ENCODE data around the gene TNIP3.

Gene TNIP3

DNA sequence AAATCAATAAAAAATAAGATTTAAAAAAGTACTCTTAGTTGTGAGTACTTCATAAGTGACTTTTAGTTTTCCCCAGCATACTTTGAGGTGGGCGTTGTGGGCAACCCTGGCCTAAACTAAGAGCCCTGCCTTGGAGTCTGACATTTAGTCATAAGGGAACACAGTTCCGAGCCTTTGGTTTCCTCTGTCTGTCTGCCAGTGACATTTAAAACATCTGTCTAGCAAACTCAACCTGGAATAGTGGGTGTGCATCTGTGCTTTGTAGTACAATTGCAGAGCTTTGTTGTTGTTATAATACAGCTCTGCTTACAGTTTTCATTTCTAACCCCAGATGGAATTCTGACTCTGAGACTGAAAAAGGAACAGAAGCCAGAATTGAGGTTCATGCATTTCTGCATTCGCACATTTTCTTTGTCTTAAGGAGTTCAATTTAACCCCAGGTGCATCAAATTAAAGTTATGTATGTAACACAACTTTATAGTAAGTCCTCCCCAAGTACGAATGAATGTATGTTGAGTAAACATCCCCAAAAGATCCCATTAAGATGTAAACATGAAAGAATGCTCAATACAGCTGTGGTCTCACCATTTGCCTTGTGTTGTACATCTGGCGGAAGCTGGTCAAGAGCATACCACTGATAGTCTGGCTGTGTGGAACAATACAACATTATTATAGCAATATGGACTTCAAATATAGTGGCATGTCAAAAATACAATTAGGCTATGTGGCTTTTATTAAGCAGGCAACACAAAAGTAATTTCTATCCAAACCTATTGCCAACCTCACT lies 25.9 kb downstream of the TNIP3 start:
- DNase-seq = no peak

- no peak for DNase-seq
These were observed 33.8 kb downstream of the TNIP3 start for GRCh38 chr4:121130326-121130660.

DNA sequence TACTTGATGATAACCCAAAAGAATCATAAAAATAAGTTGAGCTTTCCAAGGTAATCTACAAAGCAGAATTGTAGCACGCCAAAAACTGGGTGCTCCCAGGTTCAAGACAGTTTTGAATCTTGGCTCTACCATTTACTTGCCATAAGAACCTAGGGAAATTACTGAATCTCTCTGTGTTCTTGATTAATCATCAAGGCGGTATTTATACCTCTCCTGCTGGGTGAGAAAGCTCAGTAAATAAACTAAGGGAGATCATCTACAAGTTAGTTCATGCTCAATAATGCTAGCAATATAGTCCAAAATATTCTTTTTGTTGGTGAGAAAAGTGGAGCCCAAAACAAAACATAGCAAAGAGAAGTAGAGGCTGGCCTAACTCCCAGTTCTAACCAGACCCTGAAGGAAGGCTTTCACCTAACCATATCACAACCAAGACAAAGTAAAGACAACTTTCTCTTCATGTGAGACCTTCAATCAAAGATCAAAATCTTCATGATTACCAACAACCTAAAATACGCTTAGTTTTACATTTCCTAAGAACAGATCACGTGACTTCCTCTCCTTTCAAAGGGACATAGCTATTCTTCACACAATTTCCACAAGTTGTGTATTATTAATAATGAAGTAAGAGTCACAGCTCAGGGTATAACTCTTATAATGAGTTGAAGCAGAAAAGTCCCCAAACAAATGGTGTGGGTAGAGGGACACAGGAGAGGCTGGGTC lies 34.4 kb downstream of the TNIP3 start:
- DNase-seq = no peak

GRCh38 chr4:121127100-121127499 lies 37.0 kb downstream of the TNIP3 start:
- no peak for DNase-seq

DNA sequence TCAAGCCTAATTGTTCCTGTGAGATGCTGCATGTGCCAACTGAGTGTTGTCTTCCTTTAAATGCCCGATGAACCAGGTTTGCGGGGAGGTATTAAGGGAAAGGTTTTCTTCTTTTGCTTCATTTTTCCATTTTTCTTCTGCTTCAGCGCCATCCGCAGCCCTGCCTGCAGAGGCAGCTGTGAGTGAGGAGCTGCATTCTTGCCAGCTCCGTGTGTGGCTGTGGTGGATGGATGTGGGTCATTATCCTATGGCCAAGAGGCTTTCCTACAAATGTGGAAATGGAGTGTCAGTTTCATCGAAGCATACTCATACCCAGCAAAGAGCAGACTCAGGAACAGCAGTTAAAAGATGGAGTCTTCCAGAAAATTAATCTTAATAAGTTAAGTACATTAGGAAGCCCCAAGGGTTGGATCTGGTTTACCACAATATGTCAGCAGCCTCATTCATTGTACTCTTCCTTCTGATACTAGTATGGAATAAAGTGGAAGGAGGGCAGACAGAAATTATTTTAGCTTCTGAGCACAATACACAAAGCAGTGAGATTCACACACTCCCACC lies 37.6 kb downstream of the TNIP3 start:
- DNase-seq = no peak

- DNase-seq = no peak
These were observed 38.6 kb downstream of the TNIP3 start for GRCh38 chr4:121125498-121125885.

DNA sequence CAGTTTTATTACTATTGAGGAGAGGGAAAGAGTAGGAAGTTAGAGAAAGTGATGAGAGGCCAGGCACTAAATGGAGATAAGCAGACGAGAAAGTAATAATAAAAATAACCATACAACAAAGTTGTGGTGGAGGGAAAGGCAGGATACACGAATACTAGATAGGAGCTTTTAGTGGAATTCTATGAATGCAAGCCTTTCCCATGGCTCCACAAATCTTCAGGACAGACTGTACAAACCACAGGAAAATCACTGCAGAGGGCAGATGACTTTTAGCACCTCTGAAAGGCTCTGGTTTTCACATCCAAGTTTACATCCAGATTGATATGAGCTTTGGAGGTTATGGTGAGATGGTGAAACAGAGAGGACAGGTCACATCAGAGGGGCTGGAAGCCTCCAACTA lies 41.5 kb downstream of the TNIP3 start:
- DNase-seq = no peak

DNA sequence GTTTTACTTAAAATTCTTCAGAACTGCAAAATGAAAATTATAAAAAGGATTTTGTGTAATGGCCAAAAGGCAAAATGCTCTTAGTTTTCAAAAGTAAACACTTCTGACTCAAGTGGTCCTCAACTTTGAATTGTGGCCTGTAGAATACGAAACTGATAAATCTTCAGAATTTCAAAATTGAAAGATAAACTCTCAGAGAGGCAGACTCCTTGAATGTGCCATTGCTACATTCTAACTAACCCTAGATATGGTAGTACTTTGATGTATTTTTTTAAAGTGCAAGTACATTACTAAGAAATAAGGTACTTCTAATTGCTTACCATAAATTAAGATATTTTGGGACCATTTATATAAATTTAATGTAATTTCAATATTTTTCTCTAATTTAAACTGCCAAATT lies 44.4 kb downstream of the TNIP3 start:
- DNase-seq = no peak

GRCh38 chr4:121118344-121118743 lies 45.8 kb downstream of the TNIP3 start:
- no peak for DNase-seq

DNA sequence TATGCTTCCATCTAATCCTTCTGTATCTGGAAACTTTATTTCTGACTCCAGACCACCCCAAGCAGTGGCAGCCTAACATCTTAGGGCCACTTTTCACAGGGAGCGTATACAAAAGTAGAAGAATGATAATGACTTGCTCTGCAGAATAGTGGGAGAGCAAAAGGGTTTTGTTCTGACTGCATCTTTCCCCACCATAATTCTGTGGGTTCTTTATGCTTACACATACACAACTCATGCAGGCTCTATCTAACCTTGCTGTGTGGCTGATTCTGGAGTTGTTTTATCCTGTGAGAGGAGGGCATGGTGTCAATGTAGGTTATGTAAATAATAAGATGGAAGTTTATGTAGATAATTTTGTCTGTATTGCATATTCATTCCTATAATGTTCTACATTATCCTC lies 49.4 kb downstream of the TNIP3 start:
- no peak for DNase-seq

DNA sequence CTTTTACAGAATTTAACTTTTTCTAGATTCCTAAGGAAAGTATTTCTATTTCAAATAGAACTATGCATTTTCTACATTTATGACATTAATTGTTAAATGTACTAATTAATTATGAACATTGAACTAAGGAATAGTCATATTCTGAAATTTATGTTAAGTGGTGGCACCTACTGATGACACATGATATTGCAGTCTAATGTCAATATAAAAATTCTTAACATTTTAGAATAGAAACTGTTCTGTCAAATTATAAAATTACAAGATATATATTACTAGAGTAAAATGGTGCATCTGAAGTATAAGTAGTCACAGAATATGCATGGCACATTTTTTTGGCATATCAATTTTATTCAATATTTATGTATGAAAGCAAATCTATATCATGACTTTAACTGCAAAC lies 51.6 kb downstream of the TNIP3 start:
- DNase-seq = no peak

DNA sequence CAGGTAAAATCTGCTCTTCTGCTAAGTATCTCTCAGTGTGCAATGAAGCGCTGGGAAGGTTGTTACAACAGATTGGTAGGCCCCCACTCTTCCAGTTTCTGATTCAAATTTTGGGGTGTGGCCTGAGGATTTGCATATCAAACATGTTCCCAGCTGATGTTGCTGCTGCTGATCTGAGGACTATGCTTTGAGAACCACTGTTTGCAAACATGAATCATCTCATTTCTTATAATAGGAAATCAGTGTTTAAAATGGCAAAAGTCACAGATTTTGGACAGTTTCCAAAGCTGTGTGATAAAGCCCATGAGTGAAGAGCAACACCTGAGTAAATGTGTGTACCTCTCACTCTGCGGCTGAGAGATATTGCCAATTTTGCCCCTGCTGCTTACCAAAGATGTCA lies 55.6 kb downstream of the TNIP3 start:
- no peak for DNase-seq

DNA sequence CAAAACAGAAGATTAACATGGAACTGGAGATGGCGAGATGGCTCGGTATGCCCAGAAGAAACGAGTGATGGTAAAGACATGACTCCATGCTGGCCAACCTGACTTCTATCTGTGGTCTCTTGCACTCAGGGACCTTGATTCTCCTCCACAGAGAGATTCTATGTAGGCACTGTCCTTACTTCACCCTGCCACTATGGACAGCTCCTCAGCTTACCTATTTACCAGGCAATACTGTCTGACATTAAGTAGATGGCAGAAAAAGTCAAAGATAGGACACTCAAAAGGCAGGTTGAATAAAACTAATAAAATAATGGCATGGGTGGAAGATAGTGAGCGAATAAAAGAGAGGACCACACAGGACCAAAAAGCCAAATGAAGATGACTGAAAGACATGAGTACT lies 56.6 kb downstream of the TNIP3 start:
- no peak for DNase-seq

GRCh38 chr4:121100093-121100775 lies 63.9 kb downstream of the TNIP3 start:
- DNase-seq = no peak

GRCh38 chr4:121098266-121098665 lies 65.9 kb downstream of the TNIP3 start:
- no peak for DNase-seq

GRCh38 chr4:121096629-121097028 lies 67.5 kb downstream of the TNIP3 start:
- no peak for DNase-seq

- no peak for DNase-seq
These were observed 67.9 kb downstream of the TNIP3 start for GRCh38 chr4:121096191-121096590.

DNA sequence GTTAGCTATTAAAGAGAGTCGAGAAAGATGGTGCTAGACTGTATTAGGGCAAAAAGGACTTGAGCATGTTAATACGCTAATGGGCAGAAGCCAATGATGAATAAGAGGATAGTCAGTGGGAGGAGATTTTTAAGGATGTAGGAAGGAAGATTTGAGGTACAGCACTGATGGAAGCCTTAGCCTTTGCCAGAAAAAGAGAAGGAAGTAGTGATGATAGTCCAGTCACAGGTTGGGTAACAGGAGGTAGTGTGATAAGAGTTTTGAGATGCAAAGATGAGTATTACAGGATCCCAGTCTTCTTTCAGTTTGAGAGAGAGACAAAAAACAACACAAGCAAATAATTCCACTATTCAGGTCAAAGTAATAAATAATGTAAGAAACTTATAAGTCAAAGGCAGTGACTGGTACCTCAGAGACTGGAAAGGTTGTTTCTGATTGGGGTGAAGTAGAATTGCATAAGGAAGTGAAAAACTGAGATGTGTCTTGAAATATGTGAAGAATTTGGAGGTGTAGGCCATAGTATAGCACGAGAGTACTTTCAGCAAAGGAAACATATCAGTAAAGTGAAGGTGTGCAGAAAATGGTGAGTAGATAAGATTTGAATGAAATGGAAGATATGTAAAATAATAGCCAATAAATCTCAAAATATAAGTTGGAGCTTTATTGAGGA lies 69.7 kb downstream of the TNIP3 start:
- DNase-seq = no peak

- DNase-seq = no peak
These were observed 70.9 kb downstream of the TNIP3 start for GRCh38 chr4:121093261-121093660.

DNA sequence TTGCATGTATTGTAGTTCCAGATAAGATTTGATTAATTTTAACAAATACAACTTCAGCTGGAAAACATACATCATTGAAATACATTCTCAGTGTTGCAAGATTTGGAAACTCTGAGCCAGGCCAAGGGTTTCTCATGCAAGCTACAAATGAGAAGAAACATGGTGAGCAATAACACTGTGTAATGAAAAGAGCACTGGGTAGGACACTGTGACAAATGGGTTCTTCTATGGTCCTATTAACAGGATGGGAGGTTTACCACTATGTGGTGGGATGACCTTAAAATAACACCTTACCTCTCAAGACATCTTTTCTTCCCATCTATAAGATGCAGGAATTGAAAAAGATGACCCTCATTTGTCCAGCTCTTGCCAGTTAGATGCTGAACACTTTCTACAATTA lies 72.2 kb downstream of the TNIP3 start:
- DNase-seq = no peak

DNA sequence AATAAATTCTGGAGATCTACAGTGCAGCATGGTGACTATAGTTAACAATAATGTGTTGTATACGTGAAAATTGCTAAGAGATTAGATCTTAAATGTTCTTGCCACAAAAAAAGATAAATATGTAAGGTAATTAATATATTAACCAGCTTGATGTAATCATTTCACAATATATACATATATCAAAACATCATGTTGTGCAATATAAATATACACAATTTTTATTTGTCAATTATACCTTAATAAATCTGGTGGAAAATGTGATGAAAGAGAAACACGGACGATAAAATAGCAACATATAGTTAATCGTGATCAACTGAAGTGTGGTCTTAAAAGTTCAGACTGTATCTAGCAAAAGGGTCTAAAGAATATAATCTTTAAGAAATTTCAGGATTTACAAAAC lies 75.3 kb downstream of the TNIP3 start:
- no peak for DNase-seq

Data from cerebellar nuclear complex (tissue), 1 donor.